ENCODE data around the gene CYTH1.

CYTH1 gene

DNA sequence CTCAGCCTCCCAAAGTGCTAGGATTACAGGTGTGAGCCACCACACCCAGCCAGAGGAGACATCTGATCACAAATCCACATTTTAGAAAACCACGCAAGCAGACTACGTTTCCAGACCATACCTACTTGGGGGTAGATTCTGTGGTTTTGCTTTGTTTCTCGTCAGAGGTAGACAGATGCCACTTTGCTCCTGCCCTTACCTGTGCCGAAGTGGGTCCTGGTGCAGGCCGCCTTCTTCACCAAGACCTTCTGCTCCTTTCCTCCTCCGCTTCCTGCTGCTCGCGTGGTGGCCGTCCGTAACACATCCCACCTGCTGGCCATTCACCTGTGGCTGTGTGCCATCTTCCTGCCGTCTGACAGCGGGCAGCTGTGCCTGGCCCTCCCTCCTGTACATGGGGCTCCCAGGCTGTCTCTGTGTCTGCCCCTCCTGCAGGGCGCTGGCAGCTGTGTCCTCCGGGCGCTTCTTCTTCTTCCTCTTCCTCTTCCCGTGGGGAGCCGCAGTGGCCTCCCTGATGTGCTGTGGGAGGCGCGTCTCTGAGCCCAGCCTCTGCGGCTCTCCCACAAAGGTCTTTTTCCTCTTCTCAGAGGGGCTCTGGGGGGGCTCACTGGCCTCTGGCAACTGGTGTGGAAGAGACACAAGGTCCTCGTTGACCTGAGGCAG lies 21.2 kb upstream of the CYTH1 start:
- no peak for DNase-seq

DNA sequence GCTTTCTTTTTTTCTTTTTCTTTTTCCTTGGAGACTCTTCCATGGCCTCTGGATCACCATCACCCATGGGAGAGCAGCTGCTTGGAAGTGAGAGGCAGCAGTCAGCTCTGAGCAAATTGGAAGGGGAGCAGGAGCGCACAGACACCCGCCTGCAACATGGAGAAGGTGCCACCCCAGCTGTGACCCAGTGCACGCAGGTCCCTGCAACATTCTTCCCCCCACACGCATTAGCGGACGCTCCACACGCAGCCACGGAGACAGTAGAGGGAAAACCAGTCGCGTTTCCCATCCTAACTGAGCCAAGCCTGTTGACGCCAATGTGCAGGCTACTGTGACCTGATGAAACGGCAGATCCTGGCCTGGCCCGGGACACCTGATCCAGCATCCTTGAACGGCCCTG lies 20.4 kb upstream of the CYTH1 start:
- no peak for DNase-seq

DNA sequence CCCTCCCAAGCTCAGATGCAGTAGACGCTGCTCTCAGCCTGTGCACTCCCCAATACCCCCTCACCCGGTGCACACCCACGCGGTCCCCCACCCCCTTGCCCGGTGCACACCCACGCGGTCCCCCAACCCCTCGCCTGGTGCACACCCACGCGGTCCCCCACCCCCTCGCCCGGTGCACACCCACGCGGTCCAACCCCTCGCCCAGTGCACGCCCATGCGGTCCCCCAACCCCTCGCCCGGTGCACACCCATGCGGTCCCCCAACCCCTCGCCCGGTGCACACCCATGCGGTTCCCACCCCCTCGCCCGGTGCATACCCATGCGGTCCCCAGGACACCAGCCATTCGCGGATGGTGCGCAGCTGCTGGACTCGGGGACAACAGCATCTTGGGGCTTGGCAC lies 19.9 kb upstream of the CYTH1 start:
- DNase-seq: no peak

DNA sequence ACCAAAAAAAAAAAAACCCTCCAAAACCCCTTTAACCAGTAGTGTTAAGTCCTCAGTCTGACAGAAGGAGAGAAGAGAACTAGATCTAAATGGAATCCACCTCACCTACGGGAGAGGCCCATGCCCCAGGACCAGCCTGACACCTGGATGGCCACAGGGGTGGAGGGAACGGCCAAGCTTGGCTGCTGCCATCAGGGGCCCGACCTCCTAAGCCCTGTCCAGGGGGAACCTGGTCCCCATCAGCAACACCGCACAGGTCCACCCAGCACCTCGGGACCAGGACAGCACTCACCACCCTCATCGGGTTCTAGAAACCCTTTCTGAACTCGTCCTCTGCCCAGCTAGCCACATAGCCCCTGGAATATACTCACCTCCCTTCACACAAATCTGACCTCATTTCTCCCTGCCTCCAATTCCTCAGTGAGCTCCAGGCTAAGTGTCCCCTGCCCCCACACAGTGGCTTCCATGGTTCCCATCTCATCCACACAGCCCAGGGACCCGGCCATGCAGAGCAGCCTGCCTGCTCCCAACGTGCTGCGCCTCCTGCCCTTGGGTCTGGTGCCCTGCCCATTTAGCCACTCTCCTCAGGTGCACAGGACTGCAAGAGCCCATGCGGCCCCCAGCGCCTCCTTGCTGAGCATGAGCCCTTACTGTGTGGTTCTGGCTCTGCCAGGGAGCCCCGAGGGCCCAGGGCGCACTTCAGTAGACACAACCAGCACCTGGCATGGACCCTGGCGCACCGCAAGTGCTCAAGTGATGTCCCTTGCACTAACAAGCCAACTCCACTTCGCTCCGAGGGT lies 18.3 kb upstream of the CYTH1 start:
- no peak for DNase-seq

GRCh38 chr17:78798695-78799559 lies 16.9 kb upstream of the CYTH1 start:
- DNase-seq: no peak

DNA sequence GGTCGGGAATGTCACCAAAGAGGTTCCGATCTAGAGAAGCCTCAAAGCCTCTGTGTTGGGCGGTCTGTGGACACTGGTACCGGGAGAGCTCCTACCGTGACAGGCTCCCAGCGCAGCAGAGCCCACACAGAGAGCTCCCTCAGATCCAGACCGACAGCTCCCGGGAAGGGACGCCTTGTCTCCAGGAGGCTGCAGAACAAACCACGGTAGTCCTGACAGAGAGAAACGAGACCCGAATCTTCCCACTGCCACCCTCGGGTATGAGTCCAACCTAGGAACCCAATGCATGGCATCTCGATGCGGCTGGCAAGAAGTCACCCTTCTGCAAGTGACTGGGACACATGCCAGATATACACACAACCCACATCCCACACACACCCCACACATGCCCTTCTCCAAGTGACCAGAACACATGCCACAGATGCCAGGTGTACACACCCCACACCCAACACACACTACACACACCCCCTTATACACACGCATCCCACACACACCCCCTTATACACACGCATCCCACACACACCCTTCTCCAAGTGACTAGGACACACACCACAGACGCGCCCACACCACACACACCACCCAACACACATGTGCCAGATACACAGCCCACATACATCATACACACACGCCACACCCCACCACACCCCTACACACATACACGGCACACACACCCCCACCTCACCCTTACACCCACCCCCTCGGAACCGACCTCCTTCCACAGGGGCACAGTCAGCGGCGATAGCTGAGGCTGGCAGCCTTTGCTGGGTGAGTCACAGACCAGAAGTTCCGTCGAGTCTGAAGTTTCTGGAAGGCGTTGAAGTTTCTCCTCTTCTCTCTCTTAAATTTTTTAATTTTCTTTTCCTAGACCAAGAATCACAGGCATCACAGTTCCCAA lies 15.9 kb upstream of the CYTH1 start:
- no peak for DNase-seq

- no peak for DNase-seq
Measured at GRCh38 chr17:78797213-78797612, 15.1 kb upstream of the CYTH1 start.

DNA sequence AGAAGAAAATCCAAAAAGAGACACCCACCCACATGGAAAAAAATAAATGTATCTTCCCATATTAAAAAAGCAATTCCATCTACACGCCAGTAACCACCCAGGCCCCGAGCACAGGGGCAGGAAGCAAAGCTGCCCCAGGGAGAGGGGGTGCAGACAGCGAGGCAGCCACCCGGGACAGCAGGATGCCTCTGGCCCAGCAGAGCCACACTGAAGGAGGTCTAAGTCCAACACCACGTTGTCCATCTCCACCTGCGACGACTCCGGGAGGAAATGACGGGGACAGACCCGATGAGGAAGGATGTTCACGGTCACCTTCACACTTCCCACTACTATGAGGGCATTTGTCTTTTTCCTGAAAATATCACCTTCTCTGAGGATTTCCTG lies 14.4 kb upstream of the CYTH1 start:
- no peak for DNase-seq

- DNase-seq: no peak
Measured at GRCh38 chr17:78795861-78796516, 13.9 kb upstream of the CYTH1 start.

- no peak for DNase-seq
Measured at GRCh38 chr17:78794864-78795640, 13.0 kb upstream of the CYTH1 start.

- DNase-seq: no peak
Measured at GRCh38 chr17:78794399-78794798, 12.3 kb upstream of the CYTH1 start.

DNA sequence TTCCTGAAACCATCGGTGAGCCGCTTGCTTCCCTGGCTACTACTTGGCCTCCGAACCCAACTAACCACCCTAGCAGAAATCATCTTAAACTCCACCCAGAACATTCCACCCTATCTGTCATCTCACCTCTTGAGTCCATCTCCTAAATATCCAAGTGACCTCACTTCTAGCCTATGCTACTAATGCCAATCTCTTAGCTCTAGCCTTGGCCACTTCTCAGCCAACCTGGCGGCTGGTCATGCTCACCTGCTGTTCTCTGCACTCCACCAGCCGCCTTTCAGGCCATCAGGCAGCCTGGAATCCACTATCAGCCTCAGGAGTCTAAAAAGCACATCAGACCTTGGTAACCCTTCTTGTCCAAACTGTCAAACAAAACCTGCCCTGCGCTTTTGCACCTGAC lies 11.9 kb upstream of the CYTH1 start:
- no peak for DNase-seq

DNA sequence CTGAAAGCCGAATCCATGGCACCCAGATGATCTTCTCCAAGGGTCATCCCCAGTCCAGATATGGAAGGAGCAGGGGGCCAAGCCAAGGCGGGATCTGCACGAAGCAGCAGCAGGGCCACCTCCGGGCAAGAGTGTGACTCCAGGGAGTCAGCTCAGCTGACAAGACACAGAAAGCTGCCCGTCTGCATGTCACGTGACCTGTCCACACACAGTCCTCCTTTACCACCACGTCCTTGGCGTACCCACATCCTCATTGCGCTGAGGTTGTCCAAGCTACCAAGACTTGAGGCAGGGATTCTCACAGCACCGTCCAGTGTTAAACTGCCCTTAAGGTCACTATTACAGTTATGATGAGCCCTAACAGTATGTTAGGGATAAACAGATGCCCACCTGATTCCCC lies 11.3 kb upstream of the CYTH1 start:
- no peak for DNase-seq

GRCh38 chr17:78791840-78792709 lies 10.0 kb upstream of the CYTH1 start:
- no peak for DNase-seq

DNA sequence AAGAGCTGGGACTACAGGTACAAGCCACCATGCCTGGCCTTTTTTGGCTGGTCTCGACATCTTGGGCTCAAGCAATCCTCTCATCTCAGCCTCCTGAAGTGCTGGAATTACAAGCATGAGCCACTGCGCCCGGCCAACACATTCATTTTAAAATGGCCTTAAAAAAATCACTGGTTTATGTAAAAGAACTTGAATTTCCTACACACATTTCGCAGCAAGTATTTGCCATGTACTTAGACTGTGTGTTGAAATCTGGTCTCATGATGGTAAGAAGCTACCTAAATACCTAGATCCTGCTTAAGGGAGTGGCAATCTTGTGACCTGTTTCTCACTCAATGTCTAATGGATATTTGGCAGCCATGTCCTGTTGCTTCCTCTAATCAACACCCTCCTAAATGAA lies 8.5 kb upstream of the CYTH1 start:
- no peak for DNase-seq

DNA sequence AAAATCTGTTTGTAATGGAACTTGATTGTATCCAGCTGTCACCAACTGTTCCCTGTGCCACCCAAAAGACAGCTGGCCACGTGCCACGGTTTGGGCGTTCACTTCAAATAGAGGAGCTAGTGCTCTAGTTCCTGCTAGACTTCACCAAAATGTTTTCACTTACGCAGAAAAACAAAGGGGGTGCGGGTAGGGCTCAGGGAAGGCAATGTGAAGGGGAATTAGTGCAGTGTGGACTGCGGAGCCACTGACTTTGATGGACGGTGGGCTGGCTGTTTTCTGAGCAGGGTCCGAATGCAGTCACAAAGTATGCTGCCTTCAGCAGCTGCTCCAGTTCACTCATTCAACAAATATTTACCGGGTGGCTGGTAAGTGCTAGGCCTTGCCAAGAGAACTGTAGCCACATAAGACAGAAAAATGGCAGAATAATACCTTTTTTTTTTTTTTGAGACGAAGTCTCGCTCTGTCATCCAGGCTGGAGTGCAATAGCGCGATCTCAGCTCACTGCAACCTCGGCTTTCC lies 7.6 kb upstream of the CYTH1 start:
- no peak for DNase-seq

DNA sequence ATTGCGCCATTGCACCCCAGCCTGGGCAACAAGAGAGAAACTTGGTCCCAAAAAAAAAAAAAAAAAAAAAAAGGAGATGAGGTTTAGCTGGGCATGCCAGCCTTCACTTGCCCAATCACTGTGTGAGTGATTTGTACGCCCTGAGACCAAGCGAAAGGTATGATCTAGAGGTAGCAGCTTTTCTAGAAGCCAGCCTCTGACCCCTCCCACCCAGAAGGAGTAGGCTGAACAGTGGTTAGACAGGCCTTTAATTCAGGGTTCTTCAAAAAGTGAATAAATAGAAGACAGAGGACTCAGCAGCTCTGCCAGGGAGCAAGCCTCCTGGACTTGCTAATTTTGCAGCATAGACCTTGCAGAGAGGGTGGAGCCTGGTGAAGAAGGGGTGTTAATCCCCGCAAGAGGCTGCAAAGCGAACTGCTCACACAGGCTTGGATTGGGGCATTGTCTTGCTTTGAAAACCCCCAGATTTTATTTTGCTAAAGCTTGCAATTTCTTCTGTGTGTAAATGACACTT lies 7.1 kb upstream of the CYTH1 start:
- no peak for DNase-seq

GRCh38 chr17:78788451-78788850 lies 6.4 kb upstream of the CYTH1 start:
- DNase-seq: no peak

DNA sequence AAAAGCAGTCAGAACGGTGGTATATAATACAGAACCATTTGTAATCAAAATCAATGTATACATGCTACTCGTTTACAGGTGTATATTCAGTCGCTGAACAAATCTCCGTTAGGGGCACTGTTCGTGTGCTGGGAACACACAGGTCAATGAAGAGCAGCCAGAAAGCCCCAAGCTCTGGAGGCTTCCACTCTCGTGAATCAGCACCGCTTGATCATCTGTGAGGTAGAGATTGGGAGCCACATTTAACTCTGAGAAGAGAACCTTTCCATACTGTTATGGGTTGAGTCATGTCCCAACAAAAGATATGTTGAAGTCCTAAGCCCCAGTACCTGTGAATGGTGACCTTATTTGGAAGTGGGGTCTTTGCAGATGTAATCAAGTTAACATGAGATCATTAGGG lies 5.4 kb upstream of the CYTH1 start:
- no peak for DNase-seq

GRCh38 chr17:78785663-78786057 lies 3.6 kb upstream of the CYTH1 start:
- DNase-seq: no peak

Measured in DMS 273 treated with DMSO at 0.1 percent for 48 hours (cell line).